ENCODE results near the gene GSTCD. TPM values are rescaled to one million over a fixed set of nuclear protein-coding genes. Genes with fewer than 3 reads are reported as not detected.
"Not testable (repeated sequence)": the region's sequence is repeated elsewhere in the genome, so short reads cannot be mapped to it uniquely, and the experiment has no call there.

Gene GSTCD, protein sequence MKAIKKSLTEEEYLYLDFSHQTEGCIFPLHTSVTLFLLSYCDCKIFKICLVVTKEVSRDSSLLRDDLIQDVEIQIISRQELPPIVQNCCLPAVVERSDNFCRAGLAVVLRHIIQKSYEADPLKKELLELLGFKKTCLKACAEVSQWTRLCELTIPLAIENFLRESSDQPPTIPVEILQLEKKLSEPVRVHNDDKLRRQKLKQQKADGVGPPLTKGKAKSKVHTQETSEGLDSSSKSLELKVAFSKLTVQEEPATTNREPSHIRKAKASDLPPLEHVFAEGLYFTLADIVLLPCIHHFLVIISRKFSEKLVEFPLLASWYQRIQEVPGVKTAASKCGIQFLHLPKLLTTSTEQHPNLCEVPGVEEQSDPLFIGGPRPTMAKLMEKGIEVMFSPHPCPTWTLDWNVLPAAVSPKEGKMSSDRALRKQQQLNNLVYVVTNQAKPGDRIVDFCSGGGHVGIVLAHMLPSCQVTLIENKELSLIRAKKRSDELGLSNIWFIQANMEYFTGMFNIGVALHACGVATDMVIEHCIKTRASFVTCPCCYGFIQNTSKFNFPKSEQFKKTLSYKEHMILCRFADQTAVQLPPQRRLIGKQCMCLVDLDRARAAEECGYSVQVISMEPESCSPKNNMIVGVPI
- 4.5 TPM for total RNA-seq

GRCh38 chr4:105708181-105709080 is at the start of gene GSTCD, which contains the start of gene INTS12:
TSS of gene GSTCD (plus strand) at chr4:105708784. CDS start at chr4:105717614, 8,830 bp downstream.
TSS of gene INTS12 (minus strand) at chr4:105708689. CDS start at chr4:105700005, 8,684 bp downstream.
- DNase-seq (ENCODE audit: low spot score) (peak; percentile 92), ATAC-seq (peak; percentile 97)

GRCh38 chr4:105659190-105659589 is 49.4 kb upstream of the GSTCD start:
- ATAC-seq = no peak

GRCh38 chr4:105661028-105661427 is 47.6 kb upstream of the GSTCD start:
- DNase-seq (ENCODE audit: low spot score) (no peak), ATAC-seq (no peak)

More at GRCh38 chr4:105659190-105659589, 49.4 kb upstream of the GSTCD start:
- DNase-seq (ENCODE audit: low spot score) = no peak

DNA sequence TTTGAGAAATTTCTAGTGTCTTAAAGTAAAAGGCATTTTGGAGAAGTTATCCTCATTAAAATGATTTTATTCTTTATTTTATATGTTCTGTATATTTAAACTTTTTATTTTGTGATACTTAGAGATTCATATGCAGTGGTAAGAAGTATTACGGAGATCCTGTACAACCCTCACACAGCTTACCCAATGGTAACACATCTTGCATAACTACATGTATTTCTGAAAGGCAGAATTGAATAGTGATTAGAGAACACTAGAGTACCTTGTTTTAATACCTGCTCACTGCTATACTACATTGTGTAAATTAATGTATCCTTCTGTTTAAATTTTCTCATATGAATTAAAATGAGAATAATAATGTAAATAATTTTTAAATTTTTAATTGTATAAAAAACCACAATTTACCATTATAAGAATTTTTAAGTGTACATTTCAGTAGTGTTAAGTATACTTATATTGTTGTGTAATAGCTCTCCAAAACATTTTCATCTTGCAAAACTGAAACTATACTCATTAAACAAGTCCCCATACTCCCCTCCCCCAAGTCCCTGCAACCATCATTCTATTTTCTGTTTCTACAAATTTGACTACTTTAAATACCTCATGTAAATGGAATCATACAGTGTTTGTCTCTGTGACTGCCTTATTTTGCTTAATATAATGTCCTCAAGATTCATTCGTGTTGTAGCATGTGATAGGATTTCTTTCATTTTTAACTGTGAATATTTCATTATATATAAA is 45.5 kb upstream of the GSTCD start:
- DNase-seq (ENCODE audit: low spot score) = no peak
- ATAC-seq = no peak

GRCh38 chr4:105666693-105667092 is 41.9 kb upstream of the GSTCD start:
- ATAC-seq = peak; percentile 94
- no peak for DNase-seq (ENCODE audit: low spot score)

- DNase-seq (ENCODE audit: low spot score) = no peak
These were observed 37.9 kb upstream of the GSTCD start for GRCh38 chr4:105670684-105671083.

GRCh38 chr4:105671301-105671700 is 37.3 kb upstream of the GSTCD start:
- ATAC-seq (no peak), DNase-seq (ENCODE audit: low spot score) (no peak)

More at GRCh38 chr4:105670684-105671083, 37.9 kb upstream of the GSTCD start:
- peak; percentile 68 for ATAC-seq

DNA sequence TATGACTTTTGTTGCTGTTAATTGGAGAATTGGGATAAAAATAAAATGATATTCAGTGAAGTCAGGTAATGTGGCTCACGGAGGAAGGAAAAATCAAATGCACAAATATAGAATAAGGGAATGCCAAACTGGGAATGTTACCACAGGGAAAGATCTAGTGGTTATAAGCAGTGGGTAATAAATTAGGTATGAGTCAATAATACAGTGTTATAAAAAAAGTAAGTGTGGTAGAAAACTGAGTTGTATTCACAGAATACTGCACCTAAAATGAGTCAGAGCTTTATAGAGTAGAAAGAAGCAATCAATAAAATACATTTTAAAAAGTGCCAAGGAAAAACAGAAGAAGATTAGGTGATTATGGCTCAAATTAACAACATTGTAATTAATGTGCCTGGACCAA is 34.6 kb upstream of the GSTCD start:
- ATAC-seq = no peak
- no peak for DNase-seq (ENCODE audit: low spot score)

DNA sequence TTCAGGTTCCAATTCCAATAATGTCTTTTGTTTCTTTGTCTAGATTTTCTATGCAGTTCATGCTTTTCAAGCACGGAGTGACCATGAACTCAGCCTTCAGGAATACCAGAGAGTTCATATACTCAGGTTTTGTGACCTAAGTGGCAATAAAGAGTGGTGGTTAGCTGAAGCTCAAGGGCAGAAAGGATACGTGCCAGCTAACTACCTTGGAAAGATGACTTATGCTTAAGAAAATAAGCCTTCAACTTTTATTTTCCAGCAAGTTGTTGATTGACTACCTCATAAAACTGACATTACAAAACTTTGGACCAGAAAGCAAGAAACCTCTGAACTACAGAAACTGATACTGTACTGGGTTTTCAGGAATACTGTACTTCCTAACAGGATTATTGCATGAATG is 30.9 kb upstream of the GSTCD start:
- ATAC-seq (no peak), DNase-seq (ENCODE audit: low spot score) (no peak)

- ATAC-seq (peak; percentile 76), DNase-seq (ENCODE audit: low spot score) (no peak)
These were observed 29.4 kb upstream of the GSTCD start for GRCh38 chr4:105679186-105679585.

DNA sequence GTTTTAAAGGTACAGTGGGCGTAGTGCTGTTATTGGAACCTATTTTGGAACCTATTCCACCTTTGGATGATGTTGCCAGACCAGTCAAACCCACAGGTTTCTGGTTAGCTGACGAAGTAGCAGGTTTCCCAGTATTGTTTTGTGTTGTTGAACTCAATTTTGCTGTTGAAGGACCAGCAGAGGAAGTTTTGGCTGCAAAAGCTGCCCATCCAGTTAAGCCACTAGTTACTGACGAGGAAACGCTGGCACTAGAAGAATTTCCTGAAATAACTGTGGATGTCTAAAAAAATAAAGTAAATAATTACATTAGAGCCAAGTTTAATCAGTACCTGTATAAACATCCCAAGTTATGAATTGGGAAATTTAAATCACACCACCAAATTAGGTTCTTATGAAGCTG is 25.5 kb upstream of the GSTCD start:
- ATAC-seq (no peak), DNase-seq (ENCODE audit: low spot score) (no peak)

DNA sequence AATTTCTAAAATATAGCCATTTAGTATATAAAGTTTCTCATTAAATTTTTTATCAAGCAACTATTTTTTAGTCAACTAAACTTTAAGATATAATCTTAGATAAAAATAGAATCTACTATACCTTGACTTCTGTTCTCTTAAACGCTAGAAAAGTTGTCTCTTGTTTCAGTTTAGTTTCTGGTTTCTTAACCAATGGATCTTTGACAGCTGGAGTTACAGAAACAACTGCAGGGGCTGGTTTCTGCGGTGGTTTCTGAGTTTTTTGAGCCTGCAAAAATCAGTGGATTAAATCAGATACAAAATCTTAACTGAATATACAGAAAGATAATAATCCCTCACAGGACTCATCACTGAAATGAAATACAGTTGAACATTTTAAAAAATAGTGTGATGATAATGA is 22.0 kb upstream of the GSTCD start:
- no peak for DNase-seq (ENCODE audit: low spot score)
- no peak for ATAC-seq

- not testable (repeated sequence) for ATAC-seq; DNase-seq (ENCODE audit: low spot score)
These were observed 13.8 kb upstream of the GSTCD start for GRCh38 chr4:105694812-105695211.

- not testable (repeated sequence) for DNase-seq (ENCODE audit: low spot score); ATAC-seq
These were observed 12.8 kb upstream of the GSTCD start for GRCh38 chr4:105695832-105696231.

DNA sequence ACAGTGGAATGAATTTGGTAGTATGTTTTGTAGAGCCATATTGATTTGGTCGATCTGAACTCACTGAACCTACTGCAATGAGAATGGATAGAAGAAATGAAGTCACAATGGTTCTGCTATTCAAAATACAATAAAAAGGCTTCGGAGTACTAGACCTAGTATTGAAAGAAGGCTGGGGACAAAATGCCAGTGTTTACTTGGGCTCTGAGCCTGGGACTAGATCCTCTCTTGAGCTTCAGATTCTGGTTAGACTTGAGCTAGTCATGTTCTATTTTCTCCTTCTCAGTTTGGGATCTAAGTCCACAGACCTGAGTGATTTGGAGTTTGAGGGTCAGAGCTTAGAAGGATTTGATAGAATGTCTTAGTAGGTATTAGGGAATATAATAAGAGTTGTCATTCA is 10.0 kb upstream of the GSTCD start:
- DNase-seq (ENCODE audit: low spot score) (no peak), ATAC-seq (peak; percentile 86)

- ATAC-seq (peak; percentile 19), DNase-seq (ENCODE audit: low spot score) (no peak)
These were observed 803 bp upstream of the GSTCD start for GRCh38 chr4:105707782-105708180.

GRCh38 chr4:105709081-105709450 is 482 bp downstream of the GSTCD start:
- DNase-seq (ENCODE audit: low spot score) (no peak), ATAC-seq (peak; percentile 30)

- no peak for DNase-seq (ENCODE audit: low spot score)
- ATAC-seq = no peak
These were observed 1.5 kb downstream of the GSTCD start for GRCh38 chr4:105710012-105710600.

GRCh38 chr4:105710678-105711077 is 2.1 kb downstream of the GSTCD start:
- no peak for DNase-seq (ENCODE audit: low spot score)

DNA sequence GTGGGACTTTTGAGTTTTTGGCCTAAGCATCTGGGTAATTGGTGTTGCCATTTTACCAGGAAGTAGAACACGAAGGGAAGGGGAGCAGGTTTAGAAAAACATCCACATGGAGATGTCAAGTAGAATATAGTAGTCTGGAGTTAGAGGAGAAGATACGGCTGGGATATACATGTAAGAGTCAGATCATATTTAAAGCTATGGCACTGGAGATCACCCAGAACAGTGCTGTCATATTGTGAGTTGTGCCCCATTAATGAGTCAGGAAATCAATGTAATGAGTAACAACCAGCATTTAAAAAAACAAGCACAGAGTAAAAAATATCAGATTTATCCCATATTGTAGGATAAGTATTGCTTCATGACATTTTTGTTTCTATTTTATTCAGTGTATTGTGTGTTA is 4.2 kb downstream of the GSTCD start:
- no peak for ATAC-seq
- DNase-seq (ENCODE audit: low spot score) = no peak

More at GRCh38 chr4:105710678-105711077, 2.1 kb downstream of the GSTCD start:
- ATAC-seq = no peak
